ENCODE results near the gene MND1.

DNA sequence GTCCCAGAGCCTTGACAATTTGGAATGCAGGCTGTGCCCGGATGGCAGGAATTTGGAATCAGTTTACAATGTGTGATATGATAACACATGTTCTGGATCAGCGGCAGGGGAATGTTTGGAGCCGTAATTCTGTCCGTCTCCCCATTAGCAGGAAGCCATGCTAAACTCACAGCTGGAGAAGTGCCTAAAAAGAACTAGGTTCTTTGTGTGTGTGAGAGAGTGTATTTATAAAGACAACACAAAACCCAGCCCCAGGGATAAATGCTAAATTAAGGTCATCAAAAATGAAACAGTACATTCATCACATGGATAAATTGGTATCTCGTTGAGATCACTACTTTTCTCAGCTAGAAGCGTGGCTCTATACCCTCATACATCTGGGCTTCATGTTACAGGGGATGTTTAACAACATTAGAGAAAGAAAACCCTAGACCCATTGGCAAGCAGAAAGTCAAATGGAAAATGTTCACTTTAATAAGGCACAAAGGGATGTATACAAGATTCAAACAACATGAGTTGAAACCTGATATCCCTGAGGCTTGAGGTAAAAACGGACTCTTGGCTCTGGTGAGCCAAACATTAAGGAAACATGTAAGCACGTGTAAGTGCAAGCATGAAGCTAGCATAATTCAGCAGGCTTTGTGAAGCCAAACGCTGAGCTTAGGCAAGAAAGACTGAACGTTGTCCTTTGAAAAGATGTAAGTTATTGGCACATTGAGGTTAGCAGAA is 103.7 kb downstream of the MND1 start:
- TF ChIP-seq, protein P1, sequence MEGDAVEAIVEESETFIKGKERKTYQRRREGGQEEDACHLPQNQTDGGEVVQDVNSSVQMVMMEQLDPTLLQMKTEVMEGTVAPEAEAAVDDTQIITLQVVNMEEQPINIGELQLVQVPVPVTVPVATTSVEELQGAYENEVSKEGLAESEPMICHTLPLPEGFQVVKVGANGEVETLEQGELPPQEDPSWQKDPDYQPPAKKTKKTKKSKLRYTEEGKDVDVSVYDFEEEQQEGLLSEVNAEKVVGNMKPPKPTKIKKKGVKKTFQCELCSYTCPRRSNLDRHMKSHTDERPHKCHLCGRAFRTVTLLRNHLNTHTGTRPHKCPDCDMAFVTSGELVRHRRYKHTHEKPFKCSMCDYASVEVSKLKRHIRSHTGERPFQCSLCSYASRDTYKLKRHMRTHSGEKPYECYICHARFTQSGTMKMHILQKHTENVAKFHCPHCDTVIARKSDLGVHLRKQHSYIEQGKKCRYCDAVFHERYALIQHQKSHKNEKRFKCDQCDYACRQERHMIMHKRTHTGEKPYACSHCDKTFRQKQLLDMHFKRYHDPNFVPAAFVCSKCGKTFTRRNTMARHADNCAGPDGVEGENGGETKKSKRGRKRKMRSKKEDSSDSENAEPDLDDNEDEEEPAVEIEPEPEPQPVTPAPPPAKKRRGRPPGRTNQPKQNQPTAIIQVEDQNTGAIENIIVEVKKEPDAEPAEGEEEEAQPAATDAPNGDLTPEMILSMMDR (IDR thresholded peaks at IDR 0.05 in 8 of 11, conservative IDR thresholded peaks at IDR 0.05 in 3 of 11) = no peak
- no peak for TF ChIP-seq POLR2AphosphoS5 (IDR thresholded peaks at IDR 0.05)
